ENCODE measurements around the gene OR2T3.
"Not testable (repeated sequence)": the region's sequence is repeated elsewhere in the genome, so short reads cannot be mapped to it uniquely, and the experiment has no call there.

- TF ChIP-seq EZH2 (IDR thresholded peaks at IDR 0.05; ENCODE audit: borderline replicate concordance, low read depth, low read length, poor library complexity, severe bottlenecking), result not testable (repeated sequence)
- TF ChIP-seq, protein P1, sequence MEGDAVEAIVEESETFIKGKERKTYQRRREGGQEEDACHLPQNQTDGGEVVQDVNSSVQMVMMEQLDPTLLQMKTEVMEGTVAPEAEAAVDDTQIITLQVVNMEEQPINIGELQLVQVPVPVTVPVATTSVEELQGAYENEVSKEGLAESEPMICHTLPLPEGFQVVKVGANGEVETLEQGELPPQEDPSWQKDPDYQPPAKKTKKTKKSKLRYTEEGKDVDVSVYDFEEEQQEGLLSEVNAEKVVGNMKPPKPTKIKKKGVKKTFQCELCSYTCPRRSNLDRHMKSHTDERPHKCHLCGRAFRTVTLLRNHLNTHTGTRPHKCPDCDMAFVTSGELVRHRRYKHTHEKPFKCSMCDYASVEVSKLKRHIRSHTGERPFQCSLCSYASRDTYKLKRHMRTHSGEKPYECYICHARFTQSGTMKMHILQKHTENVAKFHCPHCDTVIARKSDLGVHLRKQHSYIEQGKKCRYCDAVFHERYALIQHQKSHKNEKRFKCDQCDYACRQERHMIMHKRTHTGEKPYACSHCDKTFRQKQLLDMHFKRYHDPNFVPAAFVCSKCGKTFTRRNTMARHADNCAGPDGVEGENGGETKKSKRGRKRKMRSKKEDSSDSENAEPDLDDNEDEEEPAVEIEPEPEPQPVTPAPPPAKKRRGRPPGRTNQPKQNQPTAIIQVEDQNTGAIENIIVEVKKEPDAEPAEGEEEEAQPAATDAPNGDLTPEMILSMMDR (conservative IDR thresholded peaks at IDR 0.05; ENCODE audit: low read depth, low read length), result not testable (repeated sequence)
Observed at GRCh38 chr1:248445399-248445798, 27.8 kb upstream of the OR2T3 start, which contains the start of gene OR2T2.
